Activated CD4-positive, alpha-beta T cell treated with anti-CD3 and anti-CD28 coated beads for 36 hours (primary cell): ENCODE results near the gene LANCL2. TPM values are rescaled to one million over a fixed set of nuclear protein-coding genes. Genes with fewer than 3 reads are reported as not detected.

Experiments used
- ATAC-seq: fragments of 200-7000 bp; cut with Tn5 transposase; one replicate; pipeline ENCODE4 v1.10.0; 2021; ENCODE audit warnings: mild to moderate bottlenecking, moderate library complexity
- CTCF ChIA-PET: fragments of 350-600 bp; sonication (Branson Sonifier 250); formaldehyde crosslinking; loops from one replicate; lab custom pipeline; 2021; ENCODE audit warnings: antibody characterized with exemption; lab: Charles Lee
- POLR2A ChIA-PET: fragments of 350-600 bp; sonication (Branson Sonifier 250); formaldehyde crosslinking; loops from one replicate; lab custom pipeline; 2021; ENCODE audit warnings: antibody characterized with exemption, inconsistent platforms; lab: Charles Lee
- DNase-seq: peaks from one replicate; pipeline ENCODE4 v3.0.0-alpha.2; 2020
- H3K27ac Mint-ChIP-seq: one replicate; pipeline ENCODE4 v1.8.0; 2021; ENCODE audit warnings: mixed read lengths
- H3K27me3 Mint-ChIP-seq: one replicate; pipeline ENCODE4 v1.8.0; 2021; ENCODE audit warnings: mixed read lengths
- H3K36me3 Mint-ChIP-seq: one replicate; pipeline ENCODE4 v1.8.0; 2021; ENCODE audit warnings: low read depth, mixed read lengths
- H3K4me1 Mint-ChIP-seq: one replicate; pipeline ENCODE4 v1.8.0; 2021; ENCODE audit warnings: mixed read lengths
- H3K4me3 Mint-ChIP-seq: one replicate; pipeline ENCODE4 v1.8.0; 2021; ENCODE audit warnings: mild to moderate bottlenecking, moderate library complexity, mixed read lengths
- H3K9me3 Mint-ChIP-seq: one replicate; pipeline ENCODE4 v1.8.0; 2021; ENCODE audit warnings: low read depth, mixed read lengths
- intact Hi-C, 2 experiments: fragments of 100-400 bp; cut with DNase I in 1 of 2; cut with micrococcal nuclease in 1 of 2; formaldehyde crosslinking; loops; one replicate each; pipeline versions ENCODE4 v1.14.2 to v1.15.1; 2022 to 2024; cut with DNase I, micrococcal nuclease
- total RNA-seq, 2 experiments: library from RNA; stranded (reverse); gene quantifications; one replicate each; pipeline ENCODE4 v1.2.3, GENCODE V29; 2021

Gene LANCL2
- total RNA-seq, 2 experiments from 2014 or later = 11.1 to 11.7 TPM

GRCh38 chr7:55452971-55453370, 87.8 kb downstream of the LANCL2 start:
- H3K27ac Mint-ChIP-seq = peak overlapping the region; percentile 12
- intact Hi-C loops = no loop called here
- no peak for ATAC-seq
- H3K36me3 Mint-ChIP-seq = peaks cover 31% of the 10 kb centered on the region
- no peak overlapping the region for H3K4me3 Mint-ChIP-seq
- H3K9me3 Mint-ChIP-seq = peaks cover 16% of the 10 kb centered on the region
- H3K4me1 Mint-ChIP-seq = peaks cover 31% of the 10 kb centered on the region
- no peak for DNase-seq
- POLR2A ChIA-PET = no interaction called here
- H3K27me3 Mint-ChIP-seq = no peaks in the 10 kb centered on the region
- CTCF ChIA-PET = interaction anchor here (0.7 to 1.1 kb wide), 3 partner anchors 9 to 140 kb away, joined by 3 to 4 read pairs (median 4); no protein-coding TSS in a partner anchor

- ATAC-seq = no peak
- Mint-ChIP-seq H3K27ac (no peak overlapping the region), H3K9me3 (peaks cover 43% of the 10 kb centered on the region), H3K4me1 (peaks cover 41% of the 10 kb centered on the region), H3K36me3 (peaks cover 39% of the 10 kb centered on the region), H3K27me3 (no peaks in the 10 kb centered on the region), H3K4me3 (no peak overlapping the region)
- no peak for DNase-seq
- ChIA-PET POLR2A (no interaction called here), CTCF (no interaction called here)
- intact Hi-C loops = no loop called here
Measured at GRCh38 chr7:55457801-55458200, 92.7 kb downstream of the LANCL2 start.

GRCh38 chr7:55458351-55458750, 93.2 kb downstream of the LANCL2 start:
- H3K27me3 Mint-ChIP-seq = no peaks in the 10 kb centered on the region
- DNase-seq = no peak
- CTCF ChIA-PET = interaction anchor here (1.1 to 1.2 kb wide), 2 partner anchors 9 to 43 kb away, joined by 3 to 6 read pairs; no protein-coding TSS in a partner anchor

GRCh38 chr7:55463686-55464262, 98.6 kb downstream of the LANCL2 start:
- H3K4me3 Mint-ChIP-seq = no peak overlapping the region
- ATAC-seq = no peak
- no peaks in the 10 kb centered on the region for H3K27me3 Mint-ChIP-seq
- H3K36me3 Mint-ChIP-seq = peaks cover 69% of the 10 kb centered on the region
- no peak overlapping the region for H3K27ac Mint-ChIP-seq
- H3K9me3 Mint-ChIP-seq = peaks cover 32% of the 10 kb centered on the region
- DNase-seq = peak; percentile 3
- POLR2A ChIA-PET = no interaction called here
- peaks cover 44% of the 10 kb centered on the region for H3K4me1 Mint-ChIP-seq
- intact Hi-C loops = no loop called here
- CTCF ChIA-PET = no interaction called here

More at GRCh38 chr7:55458351-55458750, 93.2 kb downstream of the LANCL2 start:
- H3K4me1 Mint-ChIP-seq = peaks cover 39% of the 10 kb centered on the region
- H3K9me3 Mint-ChIP-seq = peaks cover 46% of the 10 kb centered on the region
- no peak overlapping the region for H3K4me3 Mint-ChIP-seq
- POLR2A ChIA-PET = no interaction called here
- H3K27ac Mint-ChIP-seq = no peak overlapping the region
- intact Hi-C loops = no loop called here
- peaks cover 41% of the 10 kb centered on the region for H3K36me3 Mint-ChIP-seq
- ATAC-seq = no peak

GRCh38 chr7:55464422-55464821, 99.3 kb downstream of the LANCL2 start:
- no peak overlapping the region for H3K4me3 Mint-ChIP-seq
- intact Hi-C loops = no loop called here
- H3K4me1 Mint-ChIP-seq = peaks cover 50% of the 10 kb centered on the region
- H3K27ac Mint-ChIP-seq = no peak overlapping the region
- no peaks in the 10 kb centered on the region for H3K27me3 Mint-ChIP-seq
- H3K36me3 Mint-ChIP-seq = peaks cover 62% of the 10 kb centered on the region
- H3K9me3 Mint-ChIP-seq = peaks cover 26% of the 10 kb centered on the region
- CTCF ChIA-PET = no interaction called here
- no peak for ATAC-seq
- DNase-seq = no peak
- POLR2A ChIA-PET = no interaction called here

- DNase-seq = no peak
- CTCF ChIA-PET = no interaction called here
- POLR2A ChIA-PET = interaction anchor here (0.7 kb wide), 1 partner anchor 10 kb away, joined by 3 read pairs; no protein-coding TSS in a partner anchor
- Mint-ChIP-seq H3K4me1 (peaks cover 61% of the 10 kb centered on the region), H3K9me3 (peaks cover 19% of the 10 kb centered on the region), H3K27ac (peak overlapping the region; percentile 4), H3K36me3 (peaks cover 60% of the 10 kb centered on the region), H3K27me3 (no peaks in the 10 kb centered on the region), H3K4me3 (no peak overlapping the region)
- intact Hi-C loops = loop anchor here in 1 of 2 experiments (5.0 kb wide), 2 partner anchors 67 to 107 kb away; partner anchors contain the start of gene VOPP1
- no peak for ATAC-seq
Measured at GRCh38 chr7:55465691-55466090, 100.6 kb downstream of the LANCL2 start.

GRCh38 chr7:55467047-55467593, 102.0 kb downstream of the LANCL2 start:
- Mint-ChIP-seq H3K4me3 (no peak overlapping the region), H3K27me3 (no peaks in the 10 kb centered on the region), H3K9me3 (peaks cover 11% of the 10 kb centered on the region), H3K4me1 (peaks cover 58% of the 10 kb centered on the region), H3K27ac (peak overlapping the region; percentile 37), H3K36me3 (peaks cover 53% of the 10 kb centered on the region)
- POLR2A ChIA-PET = no interaction called here
- ATAC-seq (no peak), DNase-seq (peak; percentile 3)
- CTCF ChIA-PET = interaction anchor here (0.7 kb wide), 1 partner anchor 8 kb away, joined by 3 read pairs; no protein-coding TSS in a partner anchor
- intact Hi-C loops = loop anchor here in 1 of 2 experiments (5.0 kb wide), 2 partner anchors 65 to 105 kb away; partner anchors contain the start of gene VOPP1

GRCh38 chr7:55468495-55468894, 103.4 kb downstream of the LANCL2 start:
- H3K27ac Mint-ChIP-seq = peak overlapping the region; percentile 67
- ChIA-PET POLR2A (interaction anchor here (0.5 to 1.7 kb wide), 2 partner anchors 66 to 106 kb away, joined by 4 to 6 read pairs; no protein-coding TSS in a partner anchor), CTCF (interaction anchor here (0.6 to 1.3 kb wide), 4 partner anchors 36 to 593 kb away, joined by 3 to 4 read pairs (median 3); no protein-coding TSS in a partner anchor)
- peaks cover 55% of the 10 kb centered on the region for H3K4me1 Mint-ChIP-seq
- H3K36me3 Mint-ChIP-seq = peaks cover 45% of the 10 kb centered on the region
- DNase-seq = peak; percentile 2
- H3K27me3 Mint-ChIP-seq = no peaks in the 10 kb centered on the region
- intact Hi-C loops = loop anchor here in 1 of 2 experiments (5.0 kb wide), 2 partner anchors 64 to 104 kb away; partner anchors contain the start of gene VOPP1
- peaks cover 4% of the 10 kb centered on the region for H3K9me3 Mint-ChIP-seq
- ATAC-seq = no peak
- H3K4me3 Mint-ChIP-seq = no peak overlapping the region

GRCh38 chr7:55469271-55469681, 104.1 kb downstream of the LANCL2 start:
- ATAC-seq = peak; percentile 86
- ChIA-PET CTCF (interaction anchor here (0.7 to 1.3 kb wide), 4 partner anchors 17 to 126 kb away, joined by 3 to 4 read pairs (median 3); no protein-coding TSS in a partner anchor), POLR2A (interaction anchor here (0.5 to 1.7 kb wide), 5 partner anchors 40 to 105 kb away, joined by 3 to 6 read pairs (median 4); no protein-coding TSS in a partner anchor)
- no peaks in the 10 kb centered on the region for H3K27me3 Mint-ChIP-seq
- H3K27ac Mint-ChIP-seq = peak overlapping the region; percentile 49
- DNase-seq = peak; percentile 27
- no peak overlapping the region for H3K4me3 Mint-ChIP-seq
- H3K9me3 Mint-ChIP-seq = peaks cover 3% of the 10 kb centered on the region
- intact Hi-C loops = loop anchor here in 1 of 2 experiments (5.0 kb wide), 2 partner anchors 63 to 103 kb away; partner anchors contain the start of gene VOPP1
- peaks cover 37% of the 10 kb centered on the region for H3K36me3 Mint-ChIP-seq
- H3K4me1 Mint-ChIP-seq = peaks cover 63% of the 10 kb centered on the region

GRCh38 chr7:55469721-55470120, 104.6 kb downstream of the LANCL2 start:
- ATAC-seq (no peak), DNase-seq (peak; percentile 3)
- Mint-ChIP-seq H3K27me3 (no peaks in the 10 kb centered on the region), H3K27ac (peak overlapping the region; percentile 49), H3K4me3 (no peak overlapping the region), H3K36me3 (peaks cover 34% of the 10 kb centered on the region), H3K4me1 (peaks cover 67% of the 10 kb centered on the region), H3K9me3 (peaks cover 3% of the 10 kb centered on the region)
- ChIA-PET POLR2A (interaction anchor here (1.4 to 1.7 kb wide), 3 partner anchors 39 to 104 kb away, joined by 3 to 6 read pairs (median 4); no protein-coding TSS in a partner anchor), CTCF (interaction anchor here (0.6 to 1.3 kb wide), 5 partner anchors 9 to 65 kb away, joined by 3 to 4 read pairs (median 3); no protein-coding TSS in a partner anchor)
- intact Hi-C loops = loop anchor here in 1 of 2 experiments (5.0 kb wide), 2 partner anchors 63 to 103 kb away; partner anchors contain the start of gene VOPP1

GRCh38 chr7:55470261-55470660, 105.1 kb downstream of the LANCL2 start:
- ChIA-PET POLR2A (interaction anchor here (0.6 to 1.7 kb wide), 4 partner anchors 9 to 104 kb away, joined by 3 to 6 read pairs (median 4); no protein-coding TSS in a partner anchor), CTCF (interaction anchor here (0.6 to 0.7 kb wide), 2 partner anchors 9 to 24 kb away, joined by 3 to 4 read pairs; no protein-coding TSS in a partner anchor)
- H3K27ac Mint-ChIP-seq = peak overlapping the region; percentile 33

More at GRCh38 chr7:55470261-55470660, 105.1 kb downstream of the LANCL2 start:
- Mint-ChIP-seq H3K4me3 (no peak overlapping the region), H3K27me3 (no peaks in the 10 kb centered on the region), H3K36me3 (peaks cover 35% of the 10 kb centered on the region), H3K9me3 (peaks cover 3% of the 10 kb centered on the region), H3K4me1 (peaks cover 73% of the 10 kb centered on the region)
- intact Hi-C loops = no loop called here
- ATAC-seq = no peak
- no peak for DNase-seq
